Pons (tissue), 1 donor: ENCODE data around the gene ZFHX3.

ENCODE experiments used
- DNase-seq: peaks from one replicate; pipeline ENCODE4 v3.0.0-alpha.2; 2016; ENCODE audit warnings: low spot score

ZFHX3 gene

GRCh38 chr16:72824761-72825160 lies 223.2 kb downstream of the ZFHX3 start:
- DNase-seq = no peak

- no peak for DNase-seq
Observed at GRCh38 chr16:72824027-72824426, 223.9 kb downstream of the ZFHX3 start.

GRCh38 chr16:72821185-72821950 lies 226.6 kb downstream of the ZFHX3 start:
- no peak for DNase-seq

GRCh38 chr16:72819345-72819744 lies 228.6 kb downstream of the ZFHX3 start:
- no peak for DNase-seq

GRCh38 chr16:72818236-72818845 lies 229.6 kb downstream of the ZFHX3 start:
- peak; percentile 25 for DNase-seq

- DNase-seq = no peak
Observed at GRCh38 chr16:72815348-72816318, 232.3 kb downstream of the ZFHX3 start.

- DNase-seq = no peak
Observed at GRCh38 chr16:72814226-72814625, 233.7 kb downstream of the ZFHX3 start.

GRCh38 chr16:72812672-72813071 lies 235.3 kb downstream of the ZFHX3 start:
- no peak for DNase-seq

GRCh38 chr16:72811876-72812275 lies 236.1 kb downstream of the ZFHX3 start:
- DNase-seq = no peak

GRCh38 chr16:72811188-72811720 lies 236.7 kb downstream of the ZFHX3 start:
- DNase-seq = no peak

GRCh38 chr16:72810480-72810879 lies 237.4 kb downstream of the ZFHX3 start:
- no peak for DNase-seq

- no peak for DNase-seq
Observed at GRCh38 chr16:72809446-72809845, 238.5 kb downstream of the ZFHX3 start.

GRCh38 chr16:72808754-72809153 lies 239.2 kb downstream of the ZFHX3 start:
- no peak for DNase-seq

GRCh38 chr16:72807245-72807644 lies 240.7 kb downstream of the ZFHX3 start:
- DNase-seq = no peak

- no peak for DNase-seq
Observed at GRCh38 chr16:72805486-72805885, 242.4 kb downstream of the ZFHX3 start.

GRCh38 chr16:72800524-72801161 lies 247.3 kb downstream of the ZFHX3 start:
- no peak for DNase-seq

- DNase-seq = no peak
Observed at GRCh38 chr16:72798264-72798663, 249.7 kb downstream of the ZFHX3 start.

- no peak for DNase-seq
Observed at GRCh38 chr16:72797621-72798020, 250.3 kb downstream of the ZFHX3 start.

- no peak for DNase-seq
Observed at GRCh38 chr16:72796222-72796621, 251.7 kb downstream of the ZFHX3 start.

- no peak for DNase-seq
Observed at GRCh38 chr16:72794986-72795385, 252.9 kb downstream of the ZFHX3 start.

GRCh38 chr16:72794319-72794718 lies 253.6 kb downstream of the ZFHX3 start:
- DNase-seq = no peak

- DNase-seq = no peak
Observed at GRCh38 chr16:72793716-72794115, 254.2 kb downstream of the ZFHX3 start.
